ENCODE results near the gene BST2. TPM values are rescaled to one million over a fixed set of nuclear protein-coding genes. Genes with fewer than 3 reads are reported as not detected.

The BST2 gene
- total and polyA plus RNA-seq, 2 of the 8 experiments (the other 6 are each of a cell fraction or from before 2014, with no cell fraction given) = 18.1 to 72.8 TPM

DNA sequence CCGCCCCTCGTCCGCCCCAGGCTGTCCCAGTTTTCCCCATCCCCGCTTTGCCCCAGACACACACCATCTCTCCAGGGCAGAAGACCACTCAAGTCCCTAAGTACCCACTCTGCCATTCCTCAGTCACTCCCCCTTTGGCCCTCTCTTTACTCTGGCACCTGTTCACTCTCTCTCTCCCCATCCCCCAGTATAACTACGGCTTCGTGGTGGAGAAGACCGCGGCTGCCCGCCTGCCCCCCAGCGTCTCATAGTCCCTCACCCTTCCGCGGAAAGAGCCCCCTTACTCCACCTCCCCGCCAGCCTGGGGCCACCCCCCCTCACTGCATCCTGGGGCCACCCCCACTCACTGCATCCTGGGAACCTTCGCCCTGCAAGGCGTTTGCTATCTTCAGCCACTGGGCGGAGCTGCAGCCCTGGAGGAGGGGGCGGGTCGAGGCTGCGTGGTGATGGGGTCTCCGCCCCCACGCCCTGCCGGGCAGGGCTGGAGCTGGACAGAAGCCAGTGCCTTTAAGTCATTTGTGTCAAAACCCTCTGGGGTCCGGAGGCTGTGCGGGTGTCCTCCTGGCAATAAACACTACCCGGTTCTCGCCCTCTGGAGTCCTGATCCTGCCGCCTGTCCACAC, 19.4 kb upstream of the BST2 start (continued):
- TF ChIP-seq, protein P1, sequence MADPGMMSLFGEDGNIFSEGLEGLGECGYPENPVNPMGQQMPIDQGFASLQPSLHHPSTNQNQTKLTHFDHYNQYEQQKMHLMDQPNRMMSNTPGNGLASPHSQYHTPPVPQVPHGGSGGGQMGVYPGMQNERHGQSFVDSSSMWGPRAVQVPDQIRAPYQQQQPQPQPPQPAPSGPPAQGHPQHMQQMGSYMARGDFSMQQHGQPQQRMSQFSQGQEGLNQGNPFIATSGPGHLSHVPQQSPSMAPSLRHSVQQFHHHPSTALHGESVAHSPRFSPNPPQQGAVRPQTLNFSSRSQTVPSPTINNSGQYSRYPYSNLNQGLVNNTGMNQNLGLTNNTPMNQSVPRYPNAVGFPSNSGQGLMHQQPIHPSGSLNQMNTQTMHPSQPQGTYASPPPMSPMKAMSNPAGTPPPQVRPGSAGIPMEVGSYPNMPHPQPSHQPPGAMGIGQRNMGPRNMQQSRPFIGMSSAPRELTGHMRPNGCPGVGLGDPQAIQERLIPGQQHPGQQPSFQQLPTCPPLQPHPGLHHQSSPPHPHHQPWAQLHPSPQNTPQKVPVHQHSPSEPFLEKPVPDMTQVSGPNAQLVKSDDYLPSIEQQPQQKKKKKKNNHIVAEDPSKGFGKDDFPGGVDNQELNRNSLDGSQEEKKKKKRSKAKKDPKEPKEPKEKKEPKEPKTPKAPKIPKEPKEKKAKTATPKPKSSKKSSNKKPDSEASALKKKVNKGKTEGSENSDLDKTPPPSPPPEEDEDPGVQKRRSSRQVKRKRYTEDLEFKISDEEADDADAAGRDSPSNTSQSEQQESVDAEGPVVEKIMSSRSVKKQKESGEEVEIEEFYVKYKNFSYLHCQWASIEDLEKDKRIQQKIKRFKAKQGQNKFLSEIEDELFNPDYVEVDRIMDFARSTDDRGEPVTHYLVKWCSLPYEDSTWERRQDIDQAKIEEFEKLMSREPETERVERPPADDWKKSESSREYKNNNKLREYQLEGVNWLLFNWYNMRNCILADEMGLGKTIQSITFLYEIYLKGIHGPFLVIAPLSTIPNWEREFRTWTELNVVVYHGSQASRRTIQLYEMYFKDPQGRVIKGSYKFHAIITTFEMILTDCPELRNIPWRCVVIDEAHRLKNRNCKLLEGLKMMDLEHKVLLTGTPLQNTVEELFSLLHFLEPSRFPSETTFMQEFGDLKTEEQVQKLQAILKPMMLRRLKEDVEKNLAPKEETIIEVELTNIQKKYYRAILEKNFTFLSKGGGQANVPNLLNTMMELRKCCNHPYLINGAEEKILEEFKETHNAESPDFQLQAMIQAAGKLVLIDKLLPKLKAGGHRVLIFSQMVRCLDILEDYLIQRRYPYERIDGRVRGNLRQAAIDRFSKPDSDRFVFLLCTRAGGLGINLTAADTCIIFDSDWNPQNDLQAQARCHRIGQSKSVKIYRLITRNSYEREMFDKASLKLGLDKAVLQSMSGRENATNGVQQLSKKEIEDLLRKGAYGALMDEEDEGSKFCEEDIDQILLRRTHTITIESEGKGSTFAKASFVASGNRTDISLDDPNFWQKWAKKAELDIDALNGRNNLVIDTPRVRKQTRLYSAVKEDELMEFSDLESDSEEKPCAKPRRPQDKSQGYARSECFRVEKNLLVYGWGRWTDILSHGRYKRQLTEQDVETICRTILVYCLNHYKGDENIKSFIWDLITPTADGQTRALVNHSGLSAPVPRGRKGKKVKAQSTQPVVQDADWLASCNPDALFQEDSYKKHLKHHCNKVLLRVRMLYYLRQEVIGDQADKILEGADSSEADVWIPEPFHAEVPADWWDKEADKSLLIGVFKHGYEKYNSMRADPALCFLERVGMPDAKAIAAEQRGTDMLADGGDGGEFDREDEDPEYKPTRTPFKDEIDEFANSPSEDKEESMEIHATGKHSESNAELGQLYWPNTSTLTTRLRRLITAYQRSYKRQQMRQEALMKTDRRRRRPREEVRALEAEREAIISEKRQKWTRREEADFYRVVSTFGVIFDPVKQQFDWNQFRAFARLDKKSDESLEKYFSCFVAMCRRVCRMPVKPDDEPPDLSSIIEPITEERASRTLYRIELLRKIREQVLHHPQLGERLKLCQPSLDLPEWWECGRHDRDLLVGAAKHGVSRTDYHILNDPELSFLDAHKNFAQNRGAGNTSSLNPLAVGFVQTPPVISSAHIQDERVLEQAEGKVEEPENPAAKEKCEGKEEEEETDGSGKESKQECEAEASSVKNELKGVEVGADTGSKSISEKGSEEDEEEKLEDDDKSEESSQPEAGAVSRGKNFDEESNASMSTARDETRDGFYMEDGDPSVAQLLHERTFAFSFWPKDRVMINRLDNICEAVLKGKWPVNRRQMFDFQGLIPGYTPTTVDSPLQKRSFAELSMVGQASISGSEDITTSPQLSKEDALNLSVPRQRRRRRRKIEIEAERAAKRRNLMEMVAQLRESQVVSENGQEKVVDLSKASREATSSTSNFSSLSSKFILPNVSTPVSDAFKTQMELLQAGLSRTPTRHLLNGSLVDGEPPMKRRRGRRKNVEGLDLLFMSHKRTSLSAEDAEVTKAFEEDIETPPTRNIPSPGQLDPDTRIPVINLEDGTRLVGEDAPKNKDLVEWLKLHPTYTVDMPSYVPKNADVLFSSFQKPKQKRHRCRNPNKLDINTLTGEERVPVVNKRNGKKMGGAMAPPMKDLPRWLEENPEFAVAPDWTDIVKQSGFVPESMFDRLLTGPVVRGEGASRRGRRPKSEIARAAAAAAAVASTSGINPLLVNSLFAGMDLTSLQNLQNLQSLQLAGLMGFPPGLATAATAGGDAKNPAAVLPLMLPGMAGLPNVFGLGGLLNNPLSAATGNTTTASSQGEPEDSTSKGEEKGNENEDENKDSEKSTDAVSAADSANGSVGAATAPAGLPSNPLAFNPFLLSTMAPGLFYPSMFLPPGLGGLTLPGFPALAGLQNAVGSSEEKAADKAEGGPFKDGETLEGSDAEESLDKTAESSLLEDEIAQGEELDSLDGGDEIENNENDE (IDR thresholded peaks at IDR 0.05; ENCODE audit: insufficient replicate concordance, low read length) = no peak
- TF ChIP-seq GABPA (IDR thresholded peaks at IDR 0.05; ENCODE audit: borderline replicate concordance, insufficient read depth, low read length) (no peak), PHF8 (conservative IDR thresholded peaks at IDR 0.05; ENCODE audit: low read depth, low read length) (peak; percentile 37; the same call in 1 of the 2 replicates), RAD21 (IDR thresholded peaks at IDR 0.05 in 1 of 2, conservative IDR thresholded peaks at IDR 0.05 in 1 of 2; ENCODE audit: low read depth in 2 of 2, low read length in 2 of 2) (peak; percentile 62 to 75), SUZ12 (IDR thresholded peaks at IDR 0.05; ENCODE audit: low read length) (no peak), RNF2 (IDR thresholded peaks at IDR 0.05; ENCODE audit: borderline replicate concordance, low read depth, low read length, missing control alignments, poor library complexity, severe bottlenecking) (no peak), KDM4A (IDR thresholded peaks at IDR 0.05; ENCODE audit: low read depth, low read length, severe bottlenecking) (peak; percentile 20), SRF (IDR thresholded peaks at IDR 0.05; ENCODE audit: low read depth, low read length) (no peak), CHD1 (IDR thresholded peaks at IDR 0.05; ENCODE audit: low read depth, low read length) (no peak)

Measured in H1 (cell line).